GM18858 (cell line): ENCODE data around the gene CPOX.

ENCODE experiments used
- ATAC-seq: cut with Tn5 transposase; IDR thresholded peaks from one replicate; pipeline ENCODE4 v1.9.1; 2021; ENCODE audit not compliant: unreplicated experiment

Gene CPOX

GRCh38 chr3:98541695-98542094 is 51.7 kb downstream of the CPOX start:
- no peak for ATAC-seq

- ATAC-seq: peak; percentile 36
These were observed 53.1 kb downstream of the CPOX start for GRCh38 chr3:98540346-98540745.

- peak; percentile 69 for ATAC-seq
These were observed 56.9 kb downstream of the CPOX start for GRCh38 chr3:98536456-98537017.

DNA sequence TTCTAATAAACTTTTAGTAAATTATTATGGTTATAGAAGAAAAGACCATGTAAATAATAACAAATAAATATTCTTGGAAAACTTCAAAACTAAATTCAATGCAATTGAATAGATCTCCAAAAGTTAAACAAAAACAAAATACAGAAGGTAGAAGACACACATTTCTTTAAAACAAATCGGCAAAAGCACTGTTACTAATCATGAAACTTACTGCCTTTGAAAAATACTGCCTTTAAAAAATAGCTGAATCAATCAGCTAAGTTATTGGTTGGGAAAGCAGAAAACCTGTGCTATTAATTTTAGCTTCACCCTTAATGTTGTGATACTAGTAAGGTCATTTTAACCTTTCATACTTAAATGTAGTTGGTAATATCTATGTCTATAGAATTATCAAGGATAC is 58.7 kb downstream of the CPOX start:
- no peak for ATAC-seq

GRCh38 chr3:98534168-98534567 is 59.2 kb downstream of the CPOX start:
- no peak for ATAC-seq

DNA sequence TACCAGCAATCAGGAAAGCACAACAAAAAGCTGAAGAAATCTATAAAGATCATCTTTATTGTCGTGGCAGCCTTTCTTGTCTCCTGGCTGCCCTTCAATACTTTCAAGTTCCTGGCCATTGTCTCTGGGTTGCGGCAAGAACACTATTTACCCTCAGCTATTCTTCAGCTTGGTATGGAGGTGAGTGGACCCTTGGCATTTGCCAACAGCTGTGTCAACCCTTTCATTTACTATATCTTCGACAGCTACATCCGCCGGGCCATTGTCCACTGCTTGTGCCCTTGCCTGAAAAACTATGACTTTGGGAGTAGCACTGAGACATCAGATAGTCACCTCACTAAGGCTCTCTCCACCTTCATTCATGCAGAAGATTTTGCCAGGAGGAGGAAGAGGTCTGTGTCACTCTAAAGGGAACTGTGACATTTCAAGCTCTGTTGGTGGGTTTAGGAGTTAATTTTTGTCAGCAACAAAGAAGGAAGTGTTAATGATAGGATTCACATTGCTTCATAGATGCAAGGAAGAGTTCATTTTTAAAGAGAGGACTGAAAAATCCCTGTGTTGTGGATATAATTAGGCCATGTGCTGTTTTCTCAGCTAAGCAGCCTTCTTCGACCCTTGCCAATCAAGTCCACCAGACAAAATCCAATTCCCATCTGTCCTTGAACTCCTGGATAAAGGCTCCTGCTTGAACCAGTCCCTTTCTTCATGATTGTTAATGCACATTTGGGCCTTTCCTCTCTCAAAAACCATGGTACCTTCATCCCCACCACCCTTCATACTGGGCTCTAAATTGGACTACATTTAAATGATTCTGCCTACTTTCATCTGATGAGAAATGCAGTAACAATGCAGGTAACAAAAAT is 60.5 kb downstream of the CPOX start:
- no peak for ATAC-seq

- no peak for ATAC-seq
These were observed 61.2 kb downstream of the CPOX start for GRCh38 chr3:98532275-98532637.

- peak; percentile 22 for ATAC-seq
These were observed 61.7 kb downstream of the CPOX start, which contains the start of gene GPR15 for GRCh38 chr3:98531622-98532274. Gene GPR15, plus strand, starts transcription at chr3:98531978. Its CDS starts 56 bp downstream, at chr3:98532034.

- ATAC-seq: no peak
These were observed 62.7 kb downstream of the CPOX start for GRCh38 chr3:98530676-98531075.

GRCh38 chr3:98529856-98530459 is 63.5 kb downstream of the CPOX start:
- no peak for ATAC-seq
